GM19043 (cell line): ENCODE measurements around the gene SULT1A2.
"Not testable (repeated sequence)": the region's sequence is repeated elsewhere in the genome, so short reads cannot be mapped to it uniquely, and the experiment has no call there.

ENCODE experiments used
- ATAC-seq: cut with Tn5 transposase; IDR thresholded peaks from one replicate; pipeline ENCODE4 v1.9.1; 2021; ENCODE audit warnings: low read depth; ENCODE audit not compliant: unreplicated experiment

SULT1A2 gene

DNA sequence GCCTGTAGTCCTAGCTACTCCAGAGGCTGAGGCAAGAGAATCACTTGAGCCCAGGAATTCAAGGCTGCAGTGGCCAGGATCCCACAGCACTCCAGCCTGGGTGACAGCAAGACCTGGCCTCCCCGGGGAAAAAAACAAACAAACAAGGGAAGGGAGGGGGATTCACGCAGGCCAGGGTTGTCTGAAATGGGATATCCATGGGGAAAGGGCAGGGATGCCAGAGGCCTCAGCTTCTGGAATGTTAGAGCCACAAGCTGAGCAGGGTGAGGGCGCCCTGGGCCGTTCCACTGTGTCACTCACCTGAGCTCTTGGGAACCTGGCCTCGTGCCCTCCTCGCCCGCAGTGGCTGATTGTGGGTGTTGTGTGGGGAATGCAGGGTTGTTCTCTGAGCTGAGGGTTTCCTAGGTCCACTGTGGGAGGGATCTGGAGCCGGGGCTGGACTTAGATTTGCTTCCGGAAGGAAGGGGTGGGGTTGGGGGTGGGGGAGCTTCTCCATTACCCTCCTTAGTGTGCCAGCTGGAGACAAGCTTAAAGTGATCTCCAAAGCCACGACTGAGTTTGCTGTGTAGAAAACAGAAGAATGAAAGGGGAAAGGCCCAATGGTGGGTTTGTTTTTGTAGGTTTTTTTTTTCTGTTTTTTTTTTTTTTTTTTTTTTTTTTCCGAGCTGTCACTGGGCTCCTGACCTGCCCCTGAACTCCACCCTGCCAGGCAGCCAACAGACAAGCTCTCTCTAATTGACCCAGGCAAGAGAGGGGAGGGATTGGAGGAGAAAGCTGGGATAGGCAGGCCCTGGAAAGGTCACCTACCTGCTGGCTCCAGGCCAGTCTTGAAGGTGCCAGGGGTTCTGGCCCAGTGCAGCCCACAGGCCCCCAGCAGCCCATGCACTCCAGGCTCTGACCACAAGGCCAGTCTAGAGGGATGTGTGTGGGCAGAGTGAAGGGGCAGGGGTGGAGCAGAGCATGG is 13.1 kb upstream of the SULT1A2 start, which contains the start of gene SULT1A1:
Gene SULT1A1 (minus strand): TSS at position 414 of the 964 bp plus-strand sequence. CDS start 1,189 bp downstream, outside the sequence.
- ATAC-seq = no peak

DNA sequence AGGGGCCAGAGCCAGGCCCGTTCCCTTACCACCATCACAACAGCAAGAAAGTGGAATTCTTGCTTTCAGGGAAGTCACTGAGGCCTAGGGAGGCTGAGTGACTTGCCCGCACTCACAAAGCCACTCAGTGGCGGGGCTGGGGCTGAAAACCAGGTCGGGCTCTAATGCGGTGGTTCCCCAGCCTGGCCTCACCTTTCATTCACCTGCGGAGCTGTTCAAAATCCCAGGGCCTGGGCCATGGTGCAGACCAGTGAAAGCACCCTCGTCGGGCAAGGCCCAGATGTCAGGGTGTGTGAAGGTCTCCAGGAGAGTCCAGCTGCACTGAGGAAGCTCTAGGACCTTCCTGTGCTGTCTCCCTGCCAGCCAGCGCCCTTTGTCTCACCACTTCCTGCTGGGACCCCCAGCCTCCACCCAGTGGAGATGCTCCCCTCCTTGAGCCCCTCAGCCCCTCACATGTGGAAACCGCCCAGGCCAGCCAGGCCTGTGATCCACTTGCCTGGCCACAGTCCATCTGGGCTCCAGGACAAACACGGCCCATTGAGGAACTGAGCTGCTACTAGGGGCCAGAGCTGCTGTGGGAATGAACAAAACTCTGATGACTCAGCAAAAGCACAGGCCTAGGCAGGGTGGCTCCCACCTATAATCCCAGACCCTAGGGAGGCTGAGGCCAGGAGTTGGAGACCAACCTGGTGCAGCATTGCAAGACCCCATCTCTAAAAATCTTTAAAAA is 12.2 kb upstream of the SULT1A2 start:
- not testable (repeated sequence) for ATAC-seq

DNA sequence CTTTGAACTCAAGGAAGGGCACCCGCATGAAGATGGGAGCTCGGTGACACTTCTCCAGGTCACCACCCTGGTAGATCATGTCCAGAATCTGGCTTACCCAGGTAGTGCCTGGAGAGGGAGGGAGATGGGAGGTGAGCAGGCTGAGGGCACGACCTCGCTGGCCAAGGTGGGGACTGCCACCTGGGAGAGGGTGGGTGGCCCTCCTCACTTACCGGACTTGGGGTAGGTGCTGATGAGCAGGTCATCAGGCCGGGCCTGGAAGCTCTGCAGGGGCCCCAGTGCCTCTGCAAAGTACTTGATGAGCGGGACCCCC is 11.6 kb upstream of the SULT1A2 start:
- ATAC-seq = not testable (repeated sequence)

- not testable (repeated sequence) for ATAC-seq
These were observed 11.0 kb upstream of the SULT1A2 start for GRCh38 chr16:28607681-28608495.

- no peak for ATAC-seq
These were observed 10.3 kb upstream of the SULT1A2 start for GRCh38 chr16:28607116-28607623.

DNA sequence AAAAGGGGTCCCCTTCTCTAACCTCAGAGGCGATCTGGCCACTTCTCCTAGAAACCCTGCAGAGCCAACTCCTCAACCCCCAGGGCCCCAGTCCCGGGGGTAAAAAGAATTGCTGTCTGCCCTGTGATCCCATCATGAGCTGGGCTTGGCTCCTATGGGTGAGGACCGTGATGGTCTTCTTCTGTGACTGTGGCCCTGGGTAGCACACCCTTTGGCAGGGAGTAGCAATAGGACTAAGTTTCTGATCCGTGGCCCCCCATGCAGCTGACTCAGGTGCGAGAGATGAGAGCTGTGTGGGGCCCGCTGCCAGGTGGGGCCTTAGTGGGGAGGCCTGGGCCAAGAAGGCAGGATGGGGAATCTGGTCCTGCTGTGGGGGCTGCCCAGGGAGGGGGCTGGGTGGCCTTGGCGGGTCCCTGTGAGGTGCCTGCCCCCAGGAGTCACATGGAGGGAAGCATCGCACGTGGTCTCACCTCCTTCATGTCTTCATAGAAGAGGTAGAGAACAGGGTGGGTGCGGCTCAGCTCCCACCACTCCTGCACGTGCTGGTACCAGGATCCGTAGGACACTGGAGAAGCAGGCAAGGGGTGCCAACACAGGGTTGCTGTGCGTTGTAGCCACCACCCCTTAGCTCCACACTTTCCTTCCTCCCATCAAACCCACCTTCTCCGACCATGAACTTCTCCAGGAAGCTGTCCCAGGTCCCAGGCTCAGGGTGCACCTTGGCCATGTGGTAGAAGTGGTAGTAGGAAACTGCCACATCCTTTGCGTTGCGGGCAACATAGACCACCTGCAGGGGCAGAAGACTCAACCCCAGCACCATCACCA is 9.7 kb upstream of the SULT1A2 start:
- no peak for ATAC-seq

DNA sequence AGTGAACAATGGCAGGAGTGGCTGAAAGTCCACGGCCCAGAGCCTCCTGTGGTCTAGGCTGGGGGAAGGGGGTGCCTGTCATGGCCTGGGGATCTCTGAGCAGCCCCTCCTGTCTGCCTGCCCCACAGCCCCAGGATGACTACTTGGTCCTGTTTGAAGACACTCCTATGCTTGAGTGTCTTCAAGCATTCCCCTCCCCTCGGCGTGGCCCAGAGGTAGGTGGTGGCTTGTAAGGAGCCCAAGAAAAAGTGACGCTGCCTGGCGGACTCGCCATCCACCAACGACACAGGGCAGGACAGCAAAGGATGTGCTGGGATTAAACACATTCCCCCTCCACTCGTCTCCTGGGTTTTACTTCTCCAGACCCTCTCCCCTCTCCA is 7.3 kb upstream of the SULT1A2 start:
- ATAC-seq = no peak

DNA sequence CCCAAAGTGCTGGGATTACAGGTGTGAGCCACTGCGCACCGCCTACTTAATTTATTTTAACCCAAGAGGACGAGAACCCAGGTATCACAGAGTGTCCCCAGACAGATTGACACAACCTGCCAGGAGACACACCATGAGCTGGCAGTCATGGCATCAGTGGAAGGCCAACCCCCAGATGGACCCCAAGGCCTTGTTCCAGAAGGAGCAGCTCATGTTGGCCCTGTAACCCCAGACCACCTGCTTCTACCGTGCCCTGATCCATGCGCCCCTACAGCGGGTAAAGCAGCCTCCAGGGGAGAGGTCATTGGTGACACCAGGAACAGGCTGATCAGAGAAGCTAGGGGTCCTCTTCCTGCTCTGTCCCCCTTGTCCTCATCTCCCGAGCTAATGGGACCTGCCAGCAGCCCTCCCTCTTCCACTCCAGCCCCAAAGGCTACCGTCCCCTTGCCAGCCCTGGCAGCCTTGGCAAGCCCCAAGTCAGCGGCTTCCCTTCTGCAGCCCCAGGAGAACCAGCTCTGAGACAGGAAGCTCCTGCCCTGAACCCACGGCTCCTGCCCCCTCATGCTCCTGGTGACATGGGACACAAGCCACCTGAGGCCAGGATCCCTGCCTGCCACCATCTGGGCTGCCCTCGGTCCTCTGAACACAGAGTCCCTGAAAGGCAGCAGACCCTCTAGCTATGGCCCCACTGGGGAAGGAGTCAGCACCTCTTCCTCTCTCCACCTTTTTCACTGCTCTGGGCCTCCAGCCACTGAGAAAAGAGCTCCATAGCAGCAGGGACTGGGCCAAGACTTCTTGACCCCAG is 6.7 kb upstream of the SULT1A2 start:
- no peak for ATAC-seq

- no peak for ATAC-seq
These were observed 5.7 kb upstream of the SULT1A2 start for GRCh38 chr16:28602529-28602928.

DNA sequence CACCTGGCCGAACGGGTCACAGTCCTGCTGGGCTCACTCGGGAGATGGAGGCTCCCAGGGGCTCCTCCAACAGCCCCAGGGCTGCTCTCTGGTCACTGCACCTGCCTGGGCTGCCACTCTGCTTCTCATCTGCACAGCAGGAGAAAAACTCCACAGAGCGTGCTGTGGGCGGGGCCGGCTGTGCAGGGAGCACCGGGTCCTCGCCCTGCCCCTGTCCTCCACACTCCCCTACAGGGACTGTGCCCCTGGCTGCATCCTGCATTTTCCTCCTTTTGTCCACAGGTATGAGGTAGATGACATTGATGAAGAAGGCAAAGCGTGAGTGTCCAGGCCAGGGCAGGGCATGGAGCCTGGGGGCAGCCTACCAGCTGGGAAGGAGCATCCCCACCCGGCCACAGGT is 5.2 kb upstream of the SULT1A2 start:
- ATAC-seq = not testable (repeated sequence)

GRCh38 chr16:28601589-28601988 is 4.7 kb upstream of the SULT1A2 start:
- ATAC-seq = not testable (repeated sequence)

DNA sequence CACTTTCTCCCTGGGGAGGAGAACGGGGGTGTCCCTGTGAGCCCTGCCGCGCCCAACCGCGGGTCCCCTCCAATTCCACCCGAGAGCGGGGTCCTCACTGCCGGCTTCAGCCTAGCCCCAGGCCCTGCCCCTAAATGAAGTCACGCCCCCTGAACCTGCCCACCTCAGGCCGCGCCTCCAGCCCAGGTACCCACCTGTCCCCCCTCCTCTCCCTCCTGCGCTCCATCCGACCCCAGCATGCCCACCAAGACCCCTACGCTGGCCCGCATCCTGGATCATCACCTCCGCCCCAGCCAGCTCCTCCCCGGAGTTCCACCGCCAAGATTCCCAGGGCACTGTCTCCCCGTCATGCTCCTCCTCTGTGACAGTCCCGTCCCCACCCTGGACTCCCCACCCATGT is 4.1 kb upstream of the SULT1A2 start:
- ATAC-seq = not testable (repeated sequence)

DNA sequence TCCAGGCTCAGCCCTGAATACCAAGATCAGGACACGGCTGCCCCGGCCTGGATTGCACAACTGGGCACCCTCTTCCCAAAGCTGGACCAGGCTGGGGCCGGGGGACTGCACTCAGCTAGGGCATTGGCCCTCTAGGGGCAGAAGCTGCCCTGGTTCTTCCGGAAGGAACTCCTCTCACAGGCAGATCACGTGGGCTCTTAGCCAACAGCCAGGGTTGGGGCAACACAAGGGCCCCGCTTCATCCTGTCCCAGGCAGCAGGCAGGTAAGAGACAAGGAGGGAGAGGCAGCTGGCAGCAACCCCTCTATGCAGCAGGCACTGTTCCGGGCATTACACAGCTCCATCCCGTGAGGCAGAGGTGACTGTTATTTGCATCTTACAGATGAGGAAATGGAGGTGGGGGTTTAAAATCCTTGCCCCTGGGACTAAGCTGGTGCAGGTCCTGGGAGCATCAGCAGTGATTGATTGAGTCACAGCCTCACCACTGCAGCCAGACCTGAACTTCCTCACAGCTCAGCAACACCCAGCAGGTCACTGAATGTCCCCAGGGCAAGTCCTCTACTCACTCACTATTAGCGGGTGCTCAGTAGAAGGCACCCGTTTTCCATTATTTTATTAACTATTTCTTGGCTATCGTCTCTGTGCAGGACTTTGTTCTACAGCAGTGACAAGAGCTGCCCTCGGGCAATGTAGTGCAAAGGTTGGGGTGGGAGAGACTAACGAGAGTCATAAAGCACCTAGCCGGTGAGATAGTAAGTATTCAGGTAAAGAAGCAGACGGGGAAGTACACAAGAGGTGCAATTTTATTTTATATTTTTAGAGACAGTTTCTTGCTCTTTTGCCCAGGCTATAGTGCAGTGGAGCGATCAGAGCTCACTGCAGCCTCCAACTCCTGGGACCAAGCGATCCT is 2.8 kb upstream of the SULT1A2 start:
- peak; percentile 55 for ATAC-seq

DNA sequence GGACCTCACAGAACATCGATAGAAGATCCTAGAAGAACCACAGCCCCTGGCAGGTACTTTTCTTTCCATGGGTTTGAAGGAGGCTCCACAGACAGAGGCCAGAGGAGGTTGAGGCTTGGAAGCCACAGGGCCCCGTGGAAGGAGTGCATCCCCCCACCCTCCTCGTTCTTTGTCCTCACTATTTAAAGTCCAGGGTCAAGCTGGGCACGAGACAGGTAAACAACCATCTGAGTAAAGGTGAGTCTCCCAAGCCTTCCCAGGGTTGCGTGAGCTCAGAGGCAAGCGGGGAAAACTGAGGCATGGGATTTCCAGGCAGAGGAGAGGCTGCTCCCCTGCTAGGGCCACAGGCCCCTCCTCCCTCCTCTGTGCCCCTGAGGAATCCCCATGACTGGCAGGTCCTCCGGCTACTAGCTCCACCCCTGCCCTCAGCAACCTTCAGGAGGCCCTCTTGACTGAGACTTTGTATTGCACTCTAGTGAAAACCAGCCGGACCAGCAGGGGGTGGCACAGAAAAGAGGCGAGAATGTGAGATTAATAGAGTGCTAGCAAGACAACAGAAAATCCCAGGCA is 927 bp upstream of the SULT1A2 start:
- no peak for ATAC-seq

- ATAC-seq = no peak
These were observed 677 bp downstream of the SULT1A2 start for GRCh38 chr16:28596115-28596630.

DNA sequence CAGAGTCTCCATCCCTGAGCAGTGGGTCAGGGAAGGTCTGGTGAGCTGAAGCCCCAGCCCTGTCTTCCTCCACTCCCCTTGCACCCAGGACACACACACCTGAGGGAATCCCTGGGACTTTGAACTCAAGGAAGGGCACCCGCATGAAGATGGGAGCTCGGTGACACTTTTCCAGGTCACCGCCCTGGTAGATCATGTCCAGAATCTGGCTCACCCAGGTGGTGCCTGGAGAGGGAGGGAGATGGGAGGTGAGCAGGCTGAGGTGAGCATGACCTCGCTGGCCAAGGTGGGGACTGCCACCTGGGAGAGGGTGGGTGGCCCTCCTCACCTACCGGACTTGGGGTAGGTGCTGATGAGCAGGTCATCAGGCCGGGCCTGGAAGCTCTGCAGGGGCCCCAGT is 1.4 kb downstream of the SULT1A2 start:
- not testable (repeated sequence) for ATAC-seq

- no peak for ATAC-seq
These were observed 3.8 kb downstream of the SULT1A2 start for GRCh38 chr16:28592979-28593553.
